ENCODE measurements around the gene RBM47.

DNA sequence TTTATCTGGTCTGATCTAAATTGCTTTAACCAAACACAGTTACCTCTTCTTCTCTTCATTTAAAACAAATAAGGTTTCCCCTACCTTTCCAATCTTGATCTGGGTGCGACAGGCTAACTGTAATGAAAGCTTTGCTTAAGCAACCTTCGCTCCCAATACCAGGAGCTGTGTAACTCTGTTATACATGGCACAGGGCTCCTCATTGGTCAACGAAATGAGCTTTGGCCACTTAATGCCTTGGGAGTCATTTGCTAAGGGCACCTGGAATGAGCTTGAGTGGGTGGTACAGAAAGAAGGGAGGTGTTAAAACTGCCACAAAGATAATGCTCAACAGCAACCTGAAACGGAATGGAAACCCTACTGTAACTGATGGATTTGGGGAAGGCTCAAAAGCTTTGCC, 154.1 kb downstream of the RBM47 start:
- TF ChIP-seq, protein P1, sequence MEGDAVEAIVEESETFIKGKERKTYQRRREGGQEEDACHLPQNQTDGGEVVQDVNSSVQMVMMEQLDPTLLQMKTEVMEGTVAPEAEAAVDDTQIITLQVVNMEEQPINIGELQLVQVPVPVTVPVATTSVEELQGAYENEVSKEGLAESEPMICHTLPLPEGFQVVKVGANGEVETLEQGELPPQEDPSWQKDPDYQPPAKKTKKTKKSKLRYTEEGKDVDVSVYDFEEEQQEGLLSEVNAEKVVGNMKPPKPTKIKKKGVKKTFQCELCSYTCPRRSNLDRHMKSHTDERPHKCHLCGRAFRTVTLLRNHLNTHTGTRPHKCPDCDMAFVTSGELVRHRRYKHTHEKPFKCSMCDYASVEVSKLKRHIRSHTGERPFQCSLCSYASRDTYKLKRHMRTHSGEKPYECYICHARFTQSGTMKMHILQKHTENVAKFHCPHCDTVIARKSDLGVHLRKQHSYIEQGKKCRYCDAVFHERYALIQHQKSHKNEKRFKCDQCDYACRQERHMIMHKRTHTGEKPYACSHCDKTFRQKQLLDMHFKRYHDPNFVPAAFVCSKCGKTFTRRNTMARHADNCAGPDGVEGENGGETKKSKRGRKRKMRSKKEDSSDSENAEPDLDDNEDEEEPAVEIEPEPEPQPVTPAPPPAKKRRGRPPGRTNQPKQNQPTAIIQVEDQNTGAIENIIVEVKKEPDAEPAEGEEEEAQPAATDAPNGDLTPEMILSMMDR (IDR thresholded peaks at IDR 0.05) = no peak
- TF ChIP-seq POLR2A (IDR thresholded peaks at IDR 0.05) = no peak
- TF ChIP-seq POLR2AphosphoS5 (IDR thresholded peaks at IDR 0.05) = no peak
